ENCODE results near the gene MAK. TPM values are rescaled to one million over a fixed set of nuclear protein-coding genes. Genes with fewer than 3 reads are reported as not detected.

Gene MAK
- total RNA-seq, 1 experiment from 2014 or later: 0.20 TPM

DNA sequence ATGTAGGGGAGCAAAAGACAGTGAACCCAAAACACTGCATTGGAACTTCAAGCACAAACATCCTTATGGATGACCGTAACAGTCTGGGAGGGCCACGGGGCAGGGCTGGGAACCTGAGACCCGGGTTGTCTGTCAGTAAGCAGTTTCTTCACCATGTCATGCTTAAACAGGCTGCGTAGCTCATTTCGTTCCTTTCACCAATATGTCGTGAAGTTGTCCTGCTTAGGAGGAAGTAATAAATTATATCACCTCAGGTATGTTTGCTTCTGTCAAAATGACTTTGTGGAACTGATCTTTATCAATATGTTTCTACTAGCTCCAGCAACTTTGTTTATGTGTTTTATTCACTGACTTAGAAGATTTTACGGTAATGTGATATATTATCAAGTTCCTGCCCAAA is 12.4 kb upstream of the MAK start:
- Histone ChIP-seq H3K9me3 (ENCODE audit: control insufficient read depth, low read depth, low read length) (no peaks in the 10 kb centered on the region), H3K4me2 (ENCODE audit: insufficient read depth, insufficient read length, low read length) (no peak overlapping the region), H3T11ph (ENCODE audit: low read length) (no peak overlapping the region), H3K79me2 (ENCODE audit: insufficient read depth, low read length) (no peaks in the 10 kb centered on the region), H3K18ac (ENCODE audit: insufficient read length, low read depth, low read length) (no peak overlapping the region), H3K27ac (ENCODE audit: insufficient read length, low read depth, low read length) (no peak overlapping the region), H2AK5ac (ENCODE audit: insufficient read length, low read length) (no peak overlapping the region), H2BK15ac (ENCODE audit: low read depth, low read length) (no peak overlapping the region), H2BK20ac (ENCODE audit: low read depth, low read length, poor library complexity, severe bottlenecking) (no peak overlapping the region), H4K8ac (replicated peaks; ENCODE audit: insufficient read length, low read depth, low read length) (no peak overlapping the region), H3K4ac (ENCODE audit: low read depth, low read length) (no peak overlapping the region), H3K27me3 (ENCODE audit: insufficient read depth, low read length) (no peaks in the 10 kb centered on the region), H3K4me1 (ENCODE audit: insufficient read depth, low read length) (no peaks in the 10 kb centered on the region), H3K23ac (ENCODE audit: insufficient read length, low read depth, low read length) (no peak overlapping the region), H3K79me1 (ENCODE audit: insufficient read depth, low read depth, low read length, poor library complexity, severe bottlenecking) (no peaks in the 10 kb centered on the region), H4K5ac (ENCODE audit: insufficient read length, low read depth, low read length) (no peak overlapping the region), H2AFZ (ENCODE audit: low read length) (no peak overlapping the region), H4K91ac (ENCODE audit: insufficient read length, low read depth, low read length) (no peak overlapping the region), H3K9ac (ENCODE audit: extremely low read depth, insufficient read length, low read length) (no peak overlapping the region), H2BK120ac (ENCODE audit: low read depth, low read length, poor library complexity, severe bottlenecking) (no peak overlapping the region), H2BK12ac (ENCODE audit: insufficient read length, low read depth, low read length) (no peak overlapping the region), H2BK5ac (ENCODE audit: insufficient read length, low read length) (no peak overlapping the region), H3K56ac (ENCODE audit: insufficient read length, low read depth, low read length) (no peak overlapping the region), H3K14ac (ENCODE audit: insufficient read depth, low read length) (no peak overlapping the region), H4K20me1 (ENCODE audit: control insufficient read depth, insufficient read depth, insufficient read length) (no peaks in the 10 kb centered on the region), H3K23me2 (ENCODE audit: insufficient read length, low read depth, low read length, poor library complexity, severe bottlenecking) (no peaks in the 10 kb centered on the region)
- peaks cover 4% of the 10 kb centered on the region in 2 experiments; a peak in 3 of 4 replicates for H3K4me1 Mint-ChIP-seq
- WGBS (ENCODE audit: extremely low coverage, insufficient read length, low lambda C conversion rate): no CpG with 5 or more reads among the region's 7 CpGs
- peaks cover 17 to 19% of the 10 kb centered on the region in 2 experiments for H3K9me3 Mint-ChIP-seq
- no peak for DNase-seq
- H3K4me3 Mint-ChIP-seq: no peak overlapping the region
- H3K36me3 Mint-ChIP-seq (ENCODE audit: insufficient read depth in 1 of 3, low read depth in 3 of 3): peaks cover 4 to 15% (median 6%) of the 10 kb centered on the region in 3 experiments; a peak in 5 of 7 replicates
- no peak overlapping the region; a peak in 1 of 7 replicates for H3K27ac Mint-ChIP-seq
- TF ChIP-seq, protein P1, sequence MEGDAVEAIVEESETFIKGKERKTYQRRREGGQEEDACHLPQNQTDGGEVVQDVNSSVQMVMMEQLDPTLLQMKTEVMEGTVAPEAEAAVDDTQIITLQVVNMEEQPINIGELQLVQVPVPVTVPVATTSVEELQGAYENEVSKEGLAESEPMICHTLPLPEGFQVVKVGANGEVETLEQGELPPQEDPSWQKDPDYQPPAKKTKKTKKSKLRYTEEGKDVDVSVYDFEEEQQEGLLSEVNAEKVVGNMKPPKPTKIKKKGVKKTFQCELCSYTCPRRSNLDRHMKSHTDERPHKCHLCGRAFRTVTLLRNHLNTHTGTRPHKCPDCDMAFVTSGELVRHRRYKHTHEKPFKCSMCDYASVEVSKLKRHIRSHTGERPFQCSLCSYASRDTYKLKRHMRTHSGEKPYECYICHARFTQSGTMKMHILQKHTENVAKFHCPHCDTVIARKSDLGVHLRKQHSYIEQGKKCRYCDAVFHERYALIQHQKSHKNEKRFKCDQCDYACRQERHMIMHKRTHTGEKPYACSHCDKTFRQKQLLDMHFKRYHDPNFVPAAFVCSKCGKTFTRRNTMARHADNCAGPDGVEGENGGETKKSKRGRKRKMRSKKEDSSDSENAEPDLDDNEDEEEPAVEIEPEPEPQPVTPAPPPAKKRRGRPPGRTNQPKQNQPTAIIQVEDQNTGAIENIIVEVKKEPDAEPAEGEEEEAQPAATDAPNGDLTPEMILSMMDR (conservative IDR thresholded peaks at IDR 0.05): no peak
- peaks cover 4% of the 10 kb centered on the region for H3K27me3 Mint-ChIP-seq (ENCODE audit: low read depth)
